GM12864 (cell line): Measurements from ENCODE around the gene NOL4L.

Source experiments
- DNase-seq: peaks from one replicate; pipeline ENCODE4 v3.0.0-alpha.2; 2011; ENCODE audit warnings: low read depth
- H3K4me3 ChIP-seq: 2 replicates; pipeline ENCODE4 v1.5.1; 2011; ENCODE audit warnings: mild to moderate bottlenecking, low read depth, low read length, control low read depth
- TF ChIP-seq, protein P1 (sequence below): IDR thresholded peaks from 2 replicates; pipeline ENCODE4 v1.5.1; 2011; ENCODE audit warnings: low read depth, mild to moderate bottlenecking, moderate library complexity, low read length, control low read depth, inconsistent platforms; ENCODE audit errors: missing control alignments

Gene NOL4L

DNA sequence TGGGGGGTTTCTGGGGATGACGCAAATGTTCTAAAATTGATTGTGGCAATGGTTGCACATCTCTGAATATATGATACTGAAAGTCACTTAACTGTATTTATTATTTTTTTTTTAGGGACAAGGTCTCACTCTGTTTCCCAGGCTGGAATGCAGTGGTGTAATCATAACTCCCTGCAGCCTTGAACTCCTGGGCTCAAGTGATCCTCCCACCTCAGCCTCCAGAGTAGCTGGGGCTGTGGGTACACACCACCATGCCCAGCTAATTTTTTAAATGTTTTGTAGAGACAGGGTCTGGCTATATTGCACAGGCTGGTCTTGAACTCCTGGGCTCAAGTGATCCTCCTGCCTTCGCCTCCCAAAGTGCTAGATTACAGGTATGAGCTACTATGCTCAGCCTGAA is 33.4 kb downstream of the NOL4L start:
- H3K4me3 ChIP-seq: no peak overlapping the region
- TF ChIP-seq, protein P1, sequence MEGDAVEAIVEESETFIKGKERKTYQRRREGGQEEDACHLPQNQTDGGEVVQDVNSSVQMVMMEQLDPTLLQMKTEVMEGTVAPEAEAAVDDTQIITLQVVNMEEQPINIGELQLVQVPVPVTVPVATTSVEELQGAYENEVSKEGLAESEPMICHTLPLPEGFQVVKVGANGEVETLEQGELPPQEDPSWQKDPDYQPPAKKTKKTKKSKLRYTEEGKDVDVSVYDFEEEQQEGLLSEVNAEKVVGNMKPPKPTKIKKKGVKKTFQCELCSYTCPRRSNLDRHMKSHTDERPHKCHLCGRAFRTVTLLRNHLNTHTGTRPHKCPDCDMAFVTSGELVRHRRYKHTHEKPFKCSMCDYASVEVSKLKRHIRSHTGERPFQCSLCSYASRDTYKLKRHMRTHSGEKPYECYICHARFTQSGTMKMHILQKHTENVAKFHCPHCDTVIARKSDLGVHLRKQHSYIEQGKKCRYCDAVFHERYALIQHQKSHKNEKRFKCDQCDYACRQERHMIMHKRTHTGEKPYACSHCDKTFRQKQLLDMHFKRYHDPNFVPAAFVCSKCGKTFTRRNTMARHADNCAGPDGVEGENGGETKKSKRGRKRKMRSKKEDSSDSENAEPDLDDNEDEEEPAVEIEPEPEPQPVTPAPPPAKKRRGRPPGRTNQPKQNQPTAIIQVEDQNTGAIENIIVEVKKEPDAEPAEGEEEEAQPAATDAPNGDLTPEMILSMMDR: no peak
- no peak for DNase-seq

DNA sequence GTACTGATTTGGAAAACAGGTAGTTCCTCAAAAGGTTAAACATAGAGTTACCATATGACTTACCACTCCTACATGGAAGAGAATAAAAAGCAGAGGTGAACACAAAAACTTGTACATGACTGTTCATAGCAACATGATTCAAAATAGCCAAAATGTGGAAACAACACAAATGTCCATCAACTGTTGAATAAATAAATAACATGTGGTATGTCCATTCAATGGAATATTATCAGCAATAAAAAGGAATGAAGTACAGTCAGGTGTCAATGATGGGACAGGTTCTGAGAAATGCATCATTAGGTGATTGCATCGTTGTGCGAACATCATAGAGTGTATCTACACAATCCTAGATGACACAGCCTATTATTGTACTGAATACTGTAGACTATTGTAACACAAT is 35.3 kb downstream of the NOL4L start:
- no peak overlapping the region for H3K4me3 ChIP-seq
- TF ChIP-seq, protein P1: no peak
- no peak for DNase-seq

DNA sequence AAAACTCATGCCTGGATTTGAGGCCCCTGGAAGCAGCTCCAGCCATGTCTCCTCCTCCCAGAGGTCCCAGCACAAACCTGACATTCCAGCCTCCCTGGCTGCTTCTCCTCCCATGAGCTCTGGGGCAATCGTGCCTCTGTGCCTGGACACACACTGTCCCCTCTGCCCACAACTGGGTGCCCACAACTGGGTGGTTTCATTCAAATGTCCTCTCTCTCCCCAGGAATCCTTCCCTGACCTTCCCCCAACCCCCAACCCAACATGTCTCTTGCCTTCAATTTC is 37.4 kb downstream of the NOL4L start:
- TF ChIP-seq, protein P1: no peak
- no peak overlapping the region for H3K4me3 ChIP-seq
- no peak for DNase-seq

DNA sequence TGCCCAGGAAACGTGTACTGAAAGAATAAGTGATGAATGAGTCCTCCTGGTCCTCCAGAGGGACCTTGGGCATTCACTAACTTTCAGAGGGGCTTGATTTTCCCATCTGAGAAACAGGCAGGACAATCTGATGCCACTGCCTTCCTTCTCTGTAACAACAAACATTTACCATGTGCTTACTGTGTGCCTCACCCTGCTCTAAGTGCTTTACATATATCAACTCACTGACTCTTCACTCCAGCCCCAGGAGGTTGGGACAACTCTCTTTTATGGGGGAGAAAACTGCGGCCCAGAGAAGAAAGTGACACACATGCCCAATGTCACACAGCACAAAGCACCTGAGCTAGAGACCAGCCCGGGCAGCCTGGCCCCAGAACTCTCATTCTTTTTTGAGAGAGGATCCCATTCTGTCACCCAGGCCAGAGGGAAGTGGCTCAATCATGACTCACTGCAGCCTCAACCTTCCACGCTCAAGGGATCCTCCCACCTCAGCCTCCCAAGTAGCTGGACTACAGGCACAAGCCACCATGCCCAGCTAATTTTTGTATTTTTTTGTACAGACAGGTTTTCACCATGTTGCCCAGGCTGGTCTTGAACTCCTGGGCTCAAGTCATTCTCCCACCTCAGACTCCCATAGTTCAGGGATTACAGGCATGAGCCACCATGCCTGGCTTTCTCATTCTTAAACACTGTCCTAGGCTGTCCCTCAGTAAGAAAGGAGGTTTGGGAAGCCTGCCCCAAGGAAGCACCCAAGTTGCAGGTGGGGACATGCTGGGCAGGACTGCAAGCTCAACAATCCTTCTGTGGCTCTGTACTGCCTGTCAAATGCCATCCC is 38.0 kb downstream of the NOL4L start:
- no peak for DNase-seq
- TF ChIP-seq, protein P1: no peak

DNA sequence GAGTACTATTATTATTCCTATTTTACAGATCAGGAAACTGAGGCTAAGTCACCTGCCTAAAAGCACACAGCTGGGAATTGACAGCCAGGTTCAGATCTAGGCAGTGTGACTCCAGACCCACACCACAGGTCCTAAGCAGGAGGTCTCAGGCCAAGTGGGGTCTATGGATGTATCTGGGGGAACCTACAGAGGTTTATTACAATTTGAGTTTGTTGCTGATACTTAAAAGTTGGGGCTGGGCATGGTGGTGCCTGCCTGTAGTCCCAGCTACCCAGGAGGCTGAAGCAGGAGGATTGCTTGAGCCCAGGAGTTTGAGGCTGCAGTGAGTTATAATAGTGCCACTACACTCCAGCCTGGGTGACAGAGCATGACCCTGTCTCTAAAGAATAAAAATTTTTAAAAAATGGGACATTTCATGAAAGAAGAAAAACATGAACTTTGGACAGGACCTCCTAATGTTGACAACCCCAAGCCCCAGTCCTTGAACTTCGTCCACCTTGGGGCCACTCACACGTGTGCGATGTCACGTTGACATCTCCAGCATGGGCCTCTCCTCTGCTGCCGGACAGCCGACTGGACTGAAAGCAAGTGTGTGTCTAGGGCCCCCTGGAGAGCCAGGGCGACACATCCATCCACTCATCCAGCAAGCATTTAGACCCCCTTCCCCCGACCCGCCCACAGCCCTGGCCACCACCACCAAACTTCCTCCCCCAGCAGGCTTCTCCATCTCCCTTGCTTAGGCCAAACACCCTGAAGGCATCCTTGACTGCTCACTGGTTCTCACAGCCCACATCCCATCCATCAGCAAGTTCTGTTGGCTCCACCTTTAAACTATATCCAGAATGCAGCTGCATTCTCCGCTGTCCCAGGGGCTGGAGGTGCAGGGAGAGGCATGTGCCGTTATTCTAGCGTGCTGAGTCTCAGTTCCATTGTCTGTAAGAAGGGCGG is 40.0 kb downstream of the NOL4L start:
- DNase-seq: no peak
- TF ChIP-seq, protein P1: no peak
- no peak overlapping the region for H3K4me3 ChIP-seq

More for the DNA sequence above, 38.0 kb downstream of the NOL4L start:
- H3K4me3 ChIP-seq: no peak overlapping the region

DNA sequence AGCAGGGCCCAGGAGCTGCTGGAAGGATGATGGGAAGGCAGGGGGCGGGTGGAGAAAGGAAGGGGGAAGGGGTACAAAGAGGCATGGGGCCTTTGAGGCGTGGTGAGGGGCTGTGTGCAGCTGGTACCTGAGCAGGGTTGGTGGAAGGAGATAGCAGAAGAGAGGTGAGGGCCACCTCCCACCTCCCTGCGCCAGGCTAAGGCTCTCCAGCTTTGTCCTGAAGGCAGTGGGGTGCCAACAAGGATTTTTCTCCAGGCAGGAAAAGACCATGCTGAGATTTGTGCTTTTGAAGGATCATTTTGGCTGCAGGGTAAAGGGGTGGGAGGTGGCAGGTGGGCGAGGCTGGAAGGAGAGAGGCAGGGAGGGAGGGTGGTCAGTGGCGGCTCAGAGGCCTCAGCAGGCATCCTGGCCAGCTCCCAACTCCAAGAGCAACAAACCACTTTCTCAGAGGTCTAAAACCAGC is 40.8 kb downstream of the NOL4L start:
- no peak for DNase-seq
- H3K4me3 ChIP-seq: no peak overlapping the region
- TF ChIP-seq, protein P1: no peak
